ENCODE results near the gene DGKE. TPM values are rescaled to one million over a fixed set of nuclear protein-coding genes. Genes with fewer than 3 reads are reported as not detected.

The DGKE gene
- total and polyA plus RNA-seq, 2 of the 13 experiments (the other 11 are each of a cell fraction or from before 2014, with no cell fraction given), result 3.2 to 5.3 TPM

DNA sequence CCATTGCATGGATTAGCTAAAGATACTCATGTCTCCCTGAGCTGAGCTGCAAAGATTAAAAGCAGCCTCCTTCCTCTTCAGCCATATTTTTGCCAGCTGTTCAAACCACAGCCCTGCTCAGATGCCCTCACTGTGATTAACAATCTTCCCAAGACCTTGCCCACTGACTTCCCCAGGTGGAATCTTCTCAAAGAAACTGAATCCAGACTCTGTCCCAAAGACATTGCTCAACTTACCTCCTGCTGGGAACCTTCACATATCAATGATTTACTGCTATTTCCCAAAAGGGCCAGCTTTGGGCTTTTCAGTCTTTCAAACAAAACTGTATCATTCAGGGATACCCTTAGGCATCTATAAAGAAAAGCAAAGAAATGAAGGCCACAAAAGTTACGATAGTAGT, 9.4 kb upstream of the DGKE start:
- Histone ChIP-seq H3K9me3 (ENCODE audit: low read length) (no peaks in the 10 kb centered on the region), H2AFZ (ENCODE audit: low read length) (no peak overlapping the region), H3K27ac (ENCODE audit: extremely low read length, insufficient read depth, low read length) (no peak overlapping the region), H3K4me1 (ENCODE audit: insufficient read depth, low read length) (peaks cover 28% of the 10 kb centered on the region), H3K27me3 (ENCODE audit: control insufficient read depth in 1 of 2, insufficient read depth in 2 of 2, low read length in 2 of 2) (no peaks in the 10 kb centered on the region), H3K9ac (ENCODE audit: insufficient read depth, low read depth, low read length) (no peak overlapping the region), H3K36me3 (replicated peaks in 1 of 2; ENCODE audit: control insufficient read depth in 1 of 2, insufficient read depth in 2 of 2, low read length in 2 of 2) (no peaks in the 10 kb centered on the region), H3K4me3 (replicated peaks in 1 of 3; ENCODE audit: insufficient read depth in 1 of 3, low read depth in 2 of 3, low read length in 3 of 3) (no peak overlapping the region), H3K4me2 (ENCODE audit: low read depth, low read length) (no peak overlapping the region), H4K20me1 (ENCODE audit: insufficient read depth, low read length) (no peaks in the 10 kb centered on the region), H3K79me2 (ENCODE audit: insufficient read depth, low read length) (no peaks in the 10 kb centered on the region)
- ChIA-PET POLR2A (no interaction called here), CTCF (ENCODE audit: low intra/inter-chr PET ratio, low total read pairs) (no interaction called here)
- no peak for FAIRE-seq
- intact Hi-C loops (cut with micrococcal nuclease; ENCODE audit: unreplicated experiment), result no loop called here
- ATAC-seq, result no peak
- DNase-seq (ENCODE audit: low spot score), result no peak
- TF ChIP-seq PLRG1 (conservative IDR thresholded peaks at IDR 0.05) (no peak), ZNF234 (CRISPR knock-in tag; conservative IDR thresholded peaks at IDR 0.05) (no peak), CCAR2 (optimal IDR thresholded peaks at IDR 0.05; ENCODE audit: low read depth, low read length) (no peak), ETV6 (CRISPR knock-in tag; conservative IDR thresholded peaks at IDR 0.05) (no peak), FOXC1 (CRISPR knock-in tag; IDR thresholded peaks at IDR 0.05; ENCODE audit: borderline replicate concordance) (no peak), BORCS8-MEF2B (CRISPR knock-in tag; IDR thresholded peaks at IDR 0.05) (no peak), ZNF30 (CRISPR knock-in tag; IDR thresholded peaks at IDR 0.05) (no peak), MIXL1 (CRISPR knock-in tag; IDR thresholded peaks at IDR 0.05) (no peak), FOXO1 (CRISPR knock-in tag; IDR thresholded peaks at IDR 0.05) (no peak), KLF12 (CRISPR knock-in tag; IDR thresholded peaks at IDR 0.05; ENCODE audit: borderline replicate concordance) (no peak), ZBTB1 (CRISPR knock-in tag; IDR thresholded peaks at IDR 0.05; ENCODE audit: borderline replicate concordance) (no peak), ZNF788 (CRISPR knock-in tag; IDR thresholded peaks at IDR 0.05; ENCODE audit: borderline replicate concordance) (no peak), HNRNPLL (IDR thresholded peaks at IDR 0.05; ENCODE audit: low read depth, low read length, poor library complexity, severe bottlenecking) (no peak), SNAI1 (CRISPR knock-in tag; IDR thresholded peaks at IDR 0.05; ENCODE audit: borderline replicate concordance) (no peak), HOXA7 (CRISPR knock-in tag; IDR thresholded peaks at IDR 0.05) (no peak)
- TF ChIP-seq, protein P1, sequence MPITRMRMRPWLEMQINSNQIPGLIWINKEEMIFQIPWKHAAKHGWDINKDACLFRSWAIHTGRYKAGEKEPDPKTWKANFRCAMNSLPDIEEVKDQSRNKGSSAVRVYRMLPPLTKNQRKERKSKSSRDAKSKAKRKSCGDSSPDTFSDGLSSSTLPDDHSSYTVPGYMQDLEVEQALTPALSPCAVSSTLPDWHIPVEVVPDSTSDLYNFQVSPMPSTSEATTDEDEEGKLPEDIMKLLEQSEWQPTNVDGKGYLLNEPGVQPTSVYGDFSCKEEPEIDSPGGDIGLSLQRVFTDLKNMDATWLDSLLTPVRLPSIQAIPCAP (CRISPR knock-in tag; IDR thresholded peaks at IDR 0.05; ENCODE audit: low read depth), result no peak
- in situ Hi-C loops (cut with HindIII; ENCODE audit: extremely low pct_ligation_motif_present, low pct_unique_long_range_greater_than_20kb), result no loop called here
- WGBS (ENCODE audit: low lambda C conversion rate), result 65% methylated on average over 1 of the region's 1 CpG
- no TSS peak for BruUV-seq (replicated peaks)

Data from HepG2 (cell line).